Measurements from ENCODE around the gene FIGN. TPM values are rescaled to one million over a fixed set of nuclear protein-coding genes. Genes with fewer than 3 reads are reported as not detected.

FIGN gene, protein sequence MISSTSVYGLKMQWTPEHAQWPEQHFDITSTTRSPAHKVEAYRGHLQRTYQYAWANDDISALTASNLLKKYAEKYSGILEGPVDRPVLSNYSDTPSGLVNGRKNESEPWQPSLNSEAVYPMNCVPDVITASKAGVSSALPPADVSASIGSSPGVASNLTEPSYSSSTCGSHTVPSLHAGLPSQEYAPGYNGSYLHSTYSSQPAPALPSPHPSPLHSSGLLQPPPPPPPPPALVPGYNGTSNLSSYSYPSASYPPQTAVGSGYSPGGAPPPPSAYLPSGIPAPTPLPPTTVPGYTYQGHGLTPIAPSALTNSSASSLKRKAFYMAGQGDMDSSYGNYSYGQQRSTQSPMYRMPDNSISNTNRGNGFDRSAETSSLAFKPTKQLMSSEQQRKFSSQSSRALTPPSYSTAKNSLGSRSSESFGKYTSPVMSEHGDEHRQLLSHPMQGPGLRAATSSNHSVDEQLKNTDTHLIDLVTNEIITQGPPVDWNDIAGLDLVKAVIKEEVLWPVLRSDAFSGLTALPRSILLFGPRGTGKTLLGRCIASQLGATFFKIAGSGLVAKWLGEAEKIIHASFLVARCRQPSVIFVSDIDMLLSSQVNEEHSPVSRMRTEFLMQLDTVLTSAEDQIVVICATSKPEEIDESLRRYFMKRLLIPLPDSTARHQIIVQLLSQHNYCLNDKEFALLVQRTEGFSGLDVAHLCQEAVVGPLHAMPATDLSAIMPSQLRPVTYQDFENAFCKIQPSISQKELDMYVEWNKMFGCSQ
- under 0.01 and 0.31 TPM in 2 replicates for total RNA-seq

DNA sequence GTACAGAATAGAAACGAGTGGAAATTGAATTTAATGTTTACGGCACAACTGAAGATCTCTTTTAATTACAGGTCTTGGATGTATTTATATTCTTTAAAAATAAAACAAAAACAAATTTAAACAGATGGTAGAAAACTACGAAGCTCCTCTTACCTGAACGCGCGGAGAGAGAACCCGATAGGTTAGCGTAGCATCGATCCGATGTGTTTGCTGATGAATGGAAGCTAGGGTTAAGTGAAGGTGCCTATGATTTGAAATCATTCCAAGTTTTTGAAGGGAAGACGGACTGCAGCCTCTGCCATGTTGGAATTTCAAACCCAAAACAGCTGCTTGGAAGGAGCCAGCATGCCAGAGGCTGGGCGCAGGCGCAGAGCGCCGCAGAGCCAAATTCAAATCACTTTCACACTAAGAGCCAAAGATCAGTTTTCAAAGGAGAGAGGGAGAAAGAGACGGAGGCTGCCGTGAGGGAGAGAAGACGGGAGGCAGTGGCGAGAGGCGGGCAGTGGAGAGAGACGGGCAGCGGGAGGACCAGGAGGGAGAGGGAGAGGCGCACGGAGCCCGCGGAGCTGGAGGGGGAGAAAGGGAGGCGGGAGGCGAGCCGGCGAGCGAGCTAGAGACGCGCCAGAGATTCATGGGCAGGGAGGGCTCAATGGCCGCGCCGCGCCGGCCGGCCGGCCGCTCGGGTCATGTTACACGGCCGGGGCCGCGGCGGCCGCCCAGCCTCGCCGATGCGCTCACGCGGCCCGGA is at the start of gene FIGN:
FIGN (minus strand) TSS at position 324 of the 748 bp plus-strand sequence. CDS start 1,081 bp downstream, outside the sequence.

All from bladder microvascular endothelial cell (primary cell).